HG02885 (cell line): Measurements from ENCODE around the gene TRIM69.
"Not testable (repeated sequence)": the region's sequence is repeated elsewhere in the genome, so short reads cannot be mapped to it uniquely, and the experiment has no call there.

Experiments
- ATAC-seq: cut with Tn5 transposase; IDR thresholded peaks from one replicate; pipeline ENCODE4 v1.9.1; 2021; ENCODE audit warnings: mild to moderate bottlenecking; ENCODE audit not compliant: unreplicated experiment, poor library complexity

TRIM69 gene

GRCh38 chr15:44735482-44736180, 697 bp upstream of the TRIM69 start:
- no peak for ATAC-seq

GRCh38 chr15:44738340-44738984, 2.1 kb downstream of the TRIM69 start:
- no peak for ATAC-seq

GRCh38 chr15:44739222-44739847, 3.0 kb downstream of the TRIM69 start:
- not testable (repeated sequence) for ATAC-seq

GRCh38 chr15:44743454-44743853, 7.1 kb downstream of the TRIM69 start:
- not testable (repeated sequence) for ATAC-seq

- ATAC-seq = no peak
Measured at GRCh38 chr15:44753345-44753744, 17.0 kb downstream of the TRIM69 start.

- ATAC-seq = no peak
Measured at GRCh38 chr15:44763187-44763586, 26.9 kb downstream of the TRIM69 start.

GRCh38 chr15:44763848-44764247, 27.5 kb downstream of the TRIM69 start:
- no peak for ATAC-seq

GRCh38 chr15:44765036-44765435, 28.7 kb downstream of the TRIM69 start:
- no peak for ATAC-seq

DNA sequence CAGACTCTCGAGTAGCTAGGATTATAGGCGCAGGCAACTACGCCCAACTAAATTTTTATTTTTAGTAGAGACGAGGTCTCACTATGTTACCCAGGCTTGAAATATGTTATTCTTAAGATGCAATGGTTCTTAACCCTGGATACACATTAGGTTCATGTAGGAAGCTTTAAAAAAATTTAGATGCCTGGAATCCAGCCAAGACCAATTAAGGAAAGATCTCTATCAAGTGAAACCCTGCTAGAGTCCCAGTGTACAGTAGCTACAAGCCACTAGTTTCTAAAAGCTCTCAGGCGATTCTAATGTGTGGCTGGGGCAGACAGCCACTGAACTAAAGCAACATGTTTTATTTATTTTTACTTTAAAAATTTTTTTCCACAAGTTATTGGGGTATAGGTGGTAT, 33.2 kb downstream of the TRIM69 start:
- no peak for ATAC-seq

DNA sequence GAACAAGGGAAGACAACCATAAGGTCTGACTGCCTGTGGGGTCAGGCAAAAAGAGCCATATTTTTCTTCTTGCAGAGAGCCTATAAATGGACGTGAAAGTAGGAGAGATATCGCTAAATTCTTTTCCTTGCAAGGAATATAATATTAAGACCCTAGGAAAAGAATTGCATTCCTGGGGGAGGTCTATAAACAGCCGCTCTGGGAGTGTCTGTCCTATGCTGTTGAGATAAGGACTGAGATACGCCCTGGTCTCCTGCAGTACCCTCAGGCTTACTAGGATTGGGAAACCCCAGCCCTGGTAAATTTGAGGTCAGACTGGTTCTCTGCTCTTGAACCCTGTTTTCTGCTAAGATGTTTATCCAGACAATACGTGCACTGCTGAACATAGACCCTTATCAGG, 34.4 kb downstream of the TRIM69 start:
- not testable (repeated sequence) for ATAC-seq

GRCh38 chr15:44775953-44776352, 39.6 kb downstream of the TRIM69 start:
- no peak for ATAC-seq

DNA sequence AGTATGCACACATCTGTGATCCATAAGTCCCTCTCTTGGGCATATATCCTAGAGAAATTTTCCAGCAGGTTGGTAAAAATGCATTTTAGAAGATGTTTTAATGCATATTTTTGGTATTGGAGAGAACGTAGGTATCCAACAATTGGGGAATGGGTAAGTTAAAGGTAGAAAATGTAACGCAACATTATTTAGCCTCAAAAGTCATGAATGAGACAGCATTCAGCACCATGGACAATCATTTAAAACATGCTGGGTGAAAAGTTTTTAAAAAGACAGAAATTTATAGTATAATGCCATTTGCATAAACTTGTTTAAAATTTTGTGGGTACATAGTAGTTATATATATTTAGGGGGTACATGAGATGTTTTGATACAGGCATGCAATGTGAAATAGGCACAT, 43.4 kb downstream of the TRIM69 start:
- no peak for ATAC-seq

- ATAC-seq = no peak
Measured at GRCh38 chr15:44780608-44781007, 44.3 kb downstream of the TRIM69 start.

DNA sequence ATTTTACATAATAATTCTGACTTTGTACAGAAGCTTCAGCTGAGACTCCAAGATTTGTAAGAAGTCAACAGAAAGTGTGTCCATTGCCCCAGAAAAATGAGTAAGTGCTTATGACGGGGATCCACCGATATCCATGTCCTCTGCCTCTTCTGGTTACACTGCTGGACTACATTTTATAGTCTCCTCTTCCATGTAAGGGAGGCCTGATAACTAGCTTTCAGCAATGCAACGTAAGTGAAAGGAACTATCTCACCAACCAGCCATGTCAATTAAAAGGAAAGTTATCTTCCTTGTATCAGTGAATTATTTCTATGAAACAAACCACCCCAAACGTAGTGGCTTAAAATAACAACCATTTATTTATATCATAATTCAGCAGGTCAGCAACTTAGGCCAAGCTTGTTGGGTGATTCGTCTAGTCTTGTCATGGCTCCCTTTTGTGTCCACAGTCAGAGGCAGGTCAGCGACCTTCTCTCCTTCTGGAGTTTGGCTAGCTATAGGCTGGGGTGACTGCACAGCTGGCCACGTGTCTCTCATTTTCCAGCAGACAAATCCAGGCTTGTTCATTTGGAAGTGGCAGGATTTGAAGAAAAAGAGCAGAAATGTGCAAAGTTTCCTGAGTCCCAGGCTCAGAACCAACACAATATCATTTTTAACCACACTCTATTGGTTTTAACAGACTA, 44.9 kb downstream of the TRIM69 start:
- no peak for ATAC-seq

DNA sequence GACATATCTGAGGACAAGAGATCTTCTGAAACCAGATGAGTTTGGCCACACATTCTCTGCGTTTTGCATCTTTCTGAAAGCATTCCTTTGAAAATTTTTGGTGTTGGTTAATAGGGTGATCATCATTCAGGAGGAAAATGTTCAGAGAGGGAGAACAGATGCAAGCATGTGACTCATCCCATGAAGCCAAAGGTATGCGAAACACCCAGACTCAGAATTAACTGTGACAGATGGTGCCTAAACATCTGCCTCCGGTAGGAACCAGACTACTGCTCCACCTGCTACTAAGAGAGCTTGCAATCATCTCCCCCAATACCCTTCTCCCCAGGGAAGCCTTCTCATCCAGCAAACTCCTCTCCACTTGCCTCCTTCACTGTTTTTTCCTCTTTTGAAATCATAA, 46.2 kb downstream of the TRIM69 start:
- no peak for ATAC-seq

DNA sequence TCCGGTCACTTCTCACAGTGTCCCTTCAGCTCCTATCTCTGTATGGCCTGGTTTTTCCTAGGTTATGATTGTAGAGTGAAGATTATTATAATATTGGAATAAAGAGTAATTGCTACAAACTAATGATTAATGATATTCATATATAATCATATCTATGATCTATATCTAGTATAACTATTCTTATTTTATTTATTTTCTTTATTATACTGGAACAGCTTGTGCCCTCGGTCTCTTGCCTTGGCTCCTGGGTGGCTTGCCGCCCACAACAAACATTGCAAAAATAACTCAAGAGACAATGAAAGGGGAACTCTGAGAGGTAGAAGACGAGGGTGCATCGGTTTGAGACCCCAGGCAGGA, 48.6 kb downstream of the TRIM69 start:
- ATAC-seq = not testable (repeated sequence)

GRCh38 chr15:44788748-44789147, 52.4 kb downstream of the TRIM69 start:
- no peak for ATAC-seq

DNA sequence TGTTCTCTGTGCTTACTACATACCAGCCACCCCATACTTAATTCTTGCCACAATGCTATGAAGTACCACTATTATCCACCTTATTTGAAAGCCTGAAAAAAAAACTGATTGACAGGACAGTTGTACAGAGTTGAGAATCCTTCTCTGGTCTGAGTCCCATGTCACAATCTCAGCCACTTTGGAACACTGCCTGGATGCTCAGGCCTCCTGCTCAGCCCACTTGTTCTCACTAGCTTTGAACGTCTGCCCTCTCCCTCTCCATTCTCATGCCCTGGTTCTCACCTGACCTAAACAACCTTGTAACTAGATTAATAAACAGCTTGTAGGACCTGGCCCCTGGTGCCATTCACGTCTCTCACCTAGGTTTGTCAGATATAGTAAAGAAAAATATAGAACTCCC, 53.9 kb downstream of the TRIM69 start:
- no peak for ATAC-seq

DNA sequence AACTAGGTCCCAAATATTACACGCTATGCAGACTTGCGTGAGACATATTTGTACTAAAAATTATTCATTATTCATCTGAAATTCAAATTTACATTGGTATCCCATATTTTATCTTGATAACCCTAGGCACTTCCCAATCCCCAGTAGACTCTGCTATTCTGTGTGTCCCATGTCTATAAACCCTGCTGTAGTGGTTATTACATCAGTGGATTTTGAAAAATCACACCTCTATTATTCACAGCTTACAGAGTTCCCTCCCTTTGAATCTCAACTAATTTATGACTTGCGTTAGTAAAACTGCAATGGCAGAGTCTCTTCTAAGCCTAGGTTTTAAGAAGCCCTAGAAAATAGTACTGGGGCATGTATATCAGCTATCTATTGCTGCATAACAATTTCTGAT, 54.3 kb downstream of the TRIM69 start:
- no peak for ATAC-seq

DNA sequence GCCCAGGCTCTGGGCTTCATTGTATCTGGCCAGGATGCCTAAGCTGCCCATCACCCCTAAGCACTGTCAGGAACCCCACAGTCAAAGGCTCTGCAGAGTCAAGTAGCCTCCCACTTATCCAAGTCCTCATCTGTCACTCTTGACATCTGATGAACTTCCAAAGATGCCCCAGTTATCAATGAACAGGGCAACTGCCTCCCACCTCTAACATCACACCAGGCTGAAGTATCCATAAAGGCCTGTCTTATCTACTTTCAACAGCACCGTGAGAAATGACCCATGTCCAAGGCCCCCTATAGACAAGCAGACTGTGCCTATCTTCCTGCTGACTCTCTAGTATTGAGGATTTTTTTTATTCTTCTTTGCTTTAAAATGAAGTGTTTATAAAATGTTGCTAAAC, 56.4 kb downstream of the TRIM69 start:
- ATAC-seq = no peak

DNA sequence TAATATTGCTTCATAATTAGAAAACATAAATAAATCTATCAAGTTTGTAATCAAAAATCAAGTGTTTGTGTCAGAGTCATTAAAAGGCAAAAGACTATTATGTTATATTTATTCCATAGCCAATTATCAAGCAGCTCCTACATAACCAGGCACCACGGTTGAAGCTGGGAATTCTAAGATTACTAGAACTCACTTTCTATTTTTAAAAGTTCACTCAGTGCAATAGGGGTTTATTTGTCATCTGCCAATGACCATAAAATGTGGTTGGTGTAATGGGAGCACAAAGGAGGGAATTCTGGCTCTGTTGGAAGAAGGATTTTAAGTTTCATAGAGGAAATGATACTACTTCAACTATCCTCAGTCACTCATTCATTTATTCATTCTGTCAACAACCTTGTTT, 57.7 kb downstream of the TRIM69 start:
- ATAC-seq = no peak
